Raji (cell line): ENCODE data around the gene JADE1.
A peak's percentile ranks its signal among the peaks of the same experiment; 100 is the strongest.

Experiments
- POLR2A ChIP-seq: IDR thresholded peaks from 2 replicates; pipeline ENCODE4 v1.6.1; 2011; ENCODE audit warnings: low read depth, low read length, control low read depth; ENCODE audit not compliant: insufficient read depth

The JADE1 gene

GRCh38 chr4:128800284-128800683 lies 9.2 kb upstream of the JADE1 start:
- TF ChIP-seq POLR2A = no peak

DNA sequence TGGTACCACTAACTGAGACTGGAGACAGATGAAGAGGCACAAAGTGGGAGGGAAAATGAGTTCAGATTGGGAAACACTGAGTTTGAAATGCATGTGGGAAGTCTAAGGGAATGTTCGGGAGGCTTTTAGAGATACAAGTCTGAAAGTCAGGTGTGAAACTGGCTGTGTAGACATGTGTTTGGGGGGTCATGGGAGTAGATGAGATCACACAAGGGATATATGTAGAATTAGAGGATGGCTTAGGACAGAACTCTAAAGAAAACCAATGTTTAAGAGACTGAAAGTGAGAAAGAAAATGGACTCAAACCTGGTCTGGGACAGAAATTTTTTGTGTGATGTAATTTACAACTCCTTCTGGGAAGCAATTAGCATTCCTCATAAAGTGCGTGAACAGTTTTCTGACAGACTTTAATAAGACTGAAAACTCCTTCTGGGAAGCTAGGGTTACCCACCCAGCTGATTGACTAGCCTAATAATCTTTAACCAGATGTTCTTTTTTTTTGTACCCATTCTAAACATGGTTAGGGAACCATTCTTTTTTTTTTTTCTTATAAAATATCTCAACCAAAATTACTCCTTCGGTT lies 8.7 kb upstream of the JADE1 start:
- no peak for TF ChIP-seq POLR2A

GRCh38 chr4:128802680-128803628 lies 6.5 kb upstream of the JADE1 start:
- TF ChIP-seq POLR2A = no peak

DNA sequence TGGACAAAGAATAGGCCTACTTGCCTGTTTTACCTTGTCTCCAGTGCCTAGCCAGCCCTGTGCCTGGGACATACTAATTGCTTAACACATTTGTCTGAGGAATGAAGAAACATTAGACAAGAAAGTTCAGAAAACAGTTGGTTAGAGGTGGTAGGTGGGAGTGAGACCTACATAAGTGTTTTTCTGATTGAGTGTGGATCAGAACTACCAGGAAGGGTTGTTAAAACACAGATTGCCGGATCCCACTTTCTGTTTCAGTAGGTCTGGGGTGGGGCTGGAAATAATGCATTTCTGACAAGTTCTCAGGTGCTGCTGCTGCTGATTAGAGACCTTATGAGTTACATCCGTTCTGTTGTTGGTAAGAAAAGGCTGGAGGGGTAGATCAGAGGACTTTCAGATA lies 5.7 kb upstream of the JADE1 start:
- no peak for TF ChIP-seq POLR2A

GRCh38 chr4:128810331-128810870 lies 901 bp downstream of the JADE1 start:
- TF ChIP-seq POLR2A = 0 out of 2 replicates have a peak, but pooled peaks have one; percentile 37

DNA sequence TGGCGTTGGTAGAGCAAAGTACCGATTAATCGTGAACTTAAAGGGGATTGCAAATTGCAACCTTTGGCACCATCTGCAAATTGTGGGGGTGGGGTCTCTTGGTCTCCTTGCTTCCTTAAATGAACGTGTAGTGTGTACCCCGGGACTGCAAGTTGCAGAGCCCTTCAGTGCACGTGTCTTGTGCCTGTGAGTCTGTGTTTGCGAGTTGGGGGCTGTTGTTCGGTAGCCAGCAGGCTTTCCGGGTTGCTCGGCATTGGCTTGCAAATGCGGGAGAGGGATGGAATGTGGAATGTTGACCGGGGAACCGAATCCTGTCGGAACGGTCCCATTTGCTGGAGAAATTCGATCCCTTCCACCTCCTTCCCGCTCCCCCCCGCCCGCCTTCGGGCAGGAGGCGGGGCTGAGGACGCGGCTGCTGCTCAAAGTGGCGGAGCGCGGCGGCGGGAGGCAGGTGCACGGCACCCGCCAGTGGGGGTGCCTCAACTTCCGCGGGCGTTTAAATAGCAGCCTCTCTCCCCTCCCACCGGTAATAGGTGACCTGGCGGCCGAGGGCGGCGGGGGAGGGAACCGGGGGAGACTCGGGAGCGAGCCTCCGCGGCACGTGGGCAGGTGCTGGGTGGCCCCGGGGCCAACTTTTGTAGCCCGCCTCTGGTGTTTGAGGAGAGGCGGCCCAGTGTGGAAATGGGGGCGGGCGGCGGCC lies 1.5 kb downstream of the JADE1 start:
- peak; percentile 76 for TF ChIP-seq POLR2A

GRCh38 chr4:128811571-128812441 lies 2.3 kb downstream of the JADE1 start:
- peak; percentile 72 for TF ChIP-seq POLR2A

- no peak for TF ChIP-seq POLR2A
These were observed 3.1 kb downstream of the JADE1 start for GRCh38 chr4:128812442-128813235.

- TF ChIP-seq POLR2A = no peak
These were observed 4.5 kb downstream of the JADE1 start for GRCh38 chr4:128813965-128814364.

GRCh38 chr4:128818442-128818841 lies 8.9 kb downstream of the JADE1 start:
- TF ChIP-seq POLR2A = no peak

- no peak for TF ChIP-seq POLR2A
These were observed 9.7 kb downstream of the JADE1 start for GRCh38 chr4:128819082-128819742.

- no peak for TF ChIP-seq POLR2A
These were observed 11.2 kb downstream of the JADE1 start for GRCh38 chr4:128820671-128821070.

DNA sequence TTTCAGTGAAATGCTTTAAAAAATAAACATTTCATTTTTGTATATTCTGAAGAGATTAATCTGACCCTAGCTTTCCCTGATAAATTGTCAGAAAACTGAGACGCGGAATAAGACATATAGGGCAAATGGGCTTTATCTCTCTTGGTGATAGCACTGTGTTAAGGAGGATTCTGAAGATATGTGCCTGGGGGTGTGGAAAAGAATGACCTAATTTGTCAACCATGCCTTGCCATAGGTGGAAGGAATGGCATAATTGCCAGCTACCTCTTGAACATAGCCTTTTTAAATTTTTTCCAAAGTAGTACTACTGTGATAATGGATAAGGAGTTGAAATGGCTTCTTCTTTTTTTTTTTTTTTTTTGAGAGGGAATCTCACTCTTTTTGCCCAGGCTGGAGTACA lies 11.7 kb downstream of the JADE1 start:
- no peak for TF ChIP-seq POLR2A
